GM13976 (cell line): Measurements from ENCODE around the gene HES4.
A peak's percentile ranks its signal among the peaks of the same experiment; 100 is the strongest.
"Not testable (repeated sequence)": the region's sequence is repeated elsewhere in the genome, so short reads cannot be mapped to it uniquely, and the experiment has no call there.

Source experiments
- DNase-seq: peaks from one replicate; pipeline ENCODE4 v3.0.0; 2012; ENCODE audit warnings: low spot score
- CTCF ChIP-seq: IDR thresholded peaks from 2 replicates; pipeline ENCODE4 v1.5.1; 2012; ENCODE audit warnings: borderline replicate concordance, mild to moderate bottlenecking; ENCODE audit not compliant: insufficient read depth; ENCODE audit errors: extremely low read depth, missing control alignments, control extremely low read depth
- in situ Hi-C: fragments of 300-500 bp; cut with MboI; formaldehyde crosslinking; loops from one replicate; pipeline ENCODE4 v1.12.0; 2022; ENCODE audit warnings: low sequenced_read_pairs, mixed read lengths, inconsistent platforms; ENCODE audit not compliant: unreplicated experiment

The HES4 gene

GRCh38 chr1:1022302-1023009, 22.6 kb upstream of the HES4 start:
- in situ Hi-C loops: no loop called here
- TF ChIP-seq CTCF: no peak
- DNase-seq: no peak

DNA sequence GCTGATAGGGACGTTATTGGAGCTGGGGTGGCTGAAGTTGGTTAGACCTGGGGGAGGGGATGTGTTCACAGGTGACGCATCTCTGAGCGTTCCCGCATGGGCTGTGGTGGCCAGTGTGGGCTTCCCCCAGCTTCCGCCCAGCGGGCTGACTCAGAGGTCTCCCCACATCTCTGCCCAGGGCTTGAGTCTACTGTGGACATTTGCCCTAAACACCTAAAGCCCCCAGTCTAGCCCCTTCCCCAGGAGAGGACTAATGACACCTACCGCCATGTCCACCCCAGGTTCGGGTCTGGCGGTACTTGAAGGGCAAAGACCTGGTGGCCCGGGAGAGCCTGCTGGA, 22.0 kb upstream of the HES4 start:
- in situ Hi-C loops: no loop called here
- no peak for TF ChIP-seq CTCF
- no peak for DNase-seq

- no peak for DNase-seq
- in situ Hi-C loops: no loop called here
- TF ChIP-seq CTCF: no peak
These were observed 21.4 kb upstream of the HES4 start for GRCh38 chr1:1021010-1021919.

- in situ Hi-C loops: no loop called here
- TF ChIP-seq CTCF: no peak
- DNase-seq: peak; percentile 65
These were observed 20.6 kb upstream of the HES4 start for GRCh38 chr1:1020415-1021009.

- in situ Hi-C loops: no loop called here
- no peak for TF ChIP-seq CTCF
- peak; percentile 79 for DNase-seq
These were observed 20.1 kb upstream of the HES4 start, which contains the start of gene AGRN for GRCh38 chr1:1020000-1020404. TSS of gene AGRN (plus strand) at chr1:1020120. CDS start at chr1:1020173, 53 bp downstream.

GRCh38 chr1:1019122-1019999, 19.5 kb upstream of the HES4 start:
- peak; percentile 65 for TF ChIP-seq CTCF
- in situ Hi-C loops: no loop called here
- DNase-seq: peak; percentile 95

GRCh38 chr1:1018321-1018685, 18.4 kb upstream of the HES4 start:
- in situ Hi-C loops, DNase-seq: not testable (repeated sequence)

GRCh38 chr1:1017397-1018320, 17.8 kb upstream of the HES4 start:
- DNase-seq, in situ Hi-C loops: not testable (repeated sequence)
